Fibroblast of lung (primary cell): ENCODE data around the gene IFT52. TPM values are rescaled to one million over a fixed set of nuclear protein-coding genes. Genes with fewer than 3 reads are reported as not detected.
"Not testable (repeated sequence)": the region's sequence is repeated elsewhere in the genome, so short reads cannot be mapped to it uniquely, and the experiment has no call there.

ENCODE experiments used
- DNase-seq, 2 donors: peaks; one replicate each; pipeline versions ENCODE4 v3.0.0 to v3.0.0-alpha.2; 2010; ENCODE audit warnings: low read depth in 2 of 2
- H2AFZ ChIP-seq: 2 replicates; pipeline ENCODE4 v1.5.1; 2012; ENCODE audit warnings: low read length, control low read depth, inconsistent platforms
- H3K27ac ChIP-seq: 2 replicates; pipeline ENCODE4 v1.5.1; 2011; ENCODE audit warnings: low read length, control low read depth; ENCODE audit not compliant: insufficient read depth
- H3K27me3 ChIP-seq: 2 replicates; pipeline ENCODE4 v1.5.1; 2011; ENCODE audit warnings: mild to moderate bottlenecking, low read length; ENCODE audit not compliant: control insufficient read depth, insufficient read depth
- H3K36me3 ChIP-seq: 2 replicates; pipeline ENCODE4 v1.5.1; 2011; ENCODE audit warnings: low read length; ENCODE audit not compliant: control insufficient read depth, insufficient read depth
- H3K4me1 ChIP-seq: 2 replicates; pipeline ENCODE4 v1.5.1; 2011; ENCODE audit warnings: low read length; ENCODE audit not compliant: control insufficient read depth, insufficient read depth; ENCODE audit errors: extremely low read depth
- H3K4me2 ChIP-seq: 2 replicates; pipeline ENCODE4 v1.5.1; 2011; ENCODE audit warnings: low read length, control low read depth; ENCODE audit not compliant: insufficient read depth; ENCODE audit errors: extremely low read depth
- H3K4me3 ChIP-seq, 4 experiments: fragments of 200-600 bp in 1 of 4; sonication (generic) in 1 of 4; replicated peaks in 1 of 4; 2 replicates each; pipeline ENCODE4 v1.5.1; 2011 to 2016; ENCODE audit warnings: low read length in 4 of 4, low read depth in 3 of 4, mild to moderate bottlenecking in 3 of 4, control low read depth in 2 of 4, inconsistent platforms in 1 of 4, mixed read lengths in 1 of 4; ENCODE audit not compliant: insufficient read depth in 1 of 4; ENCODE audit errors: control extremely low read depth in 1 of 4
- H3K79me2 ChIP-seq: 2 replicates; pipeline ENCODE4 v1.5.1; 2012; ENCODE audit warnings: mild to moderate bottlenecking, low read length, inconsistent platforms; ENCODE audit not compliant: control insufficient read depth, insufficient read depth
- H3K9ac ChIP-seq: 2 replicates; pipeline ENCODE4 v1.5.1; 2011; ENCODE audit warnings: mild to moderate bottlenecking, low read length, control low read depth; ENCODE audit not compliant: insufficient read depth
- H3K9me3 ChIP-seq: 2 replicates; pipeline ENCODE4 v1.5.1; 2012; ENCODE audit warnings: low read depth, low read length; ENCODE audit not compliant: control insufficient read depth, insufficient read depth
- H4K20me1 ChIP-seq: 2 replicates; pipeline ENCODE4 v1.5.1; 2011; ENCODE audit warnings: low read length; ENCODE audit not compliant: control insufficient read depth, insufficient read depth; ENCODE audit errors: extremely low read depth
- EZH2 ChIP-seq: IDR thresholded peaks from 2 replicates; pipeline ENCODE4 v1.5.1; 2012; ENCODE audit warnings: low read length, control low read depth, mild to moderate bottlenecking; ENCODE audit errors: missing control alignments
- polyA plus RNA-seq, 2 donors: library from polyadenylated mRNA; depleted of rRNA in 1 of 2; stranded (reverse) in 1 of 2; unstranded in 1 of 2; fragments of >200 nt; gene quantifications; 2 replicates each; pipeline ENCODE4 v1.2.1, GENCODE V29; 2011 to 2012; ENCODE audit warnings: missing spikeins in 1 of 2
- total RNA-seq: library from RNA; depleted of rRNA; stranded (reverse); fragments of >200 nt; gene quantifications from 2 replicates; pipeline ENCODE4 v1.2.1, GENCODE V29; 2014
- TF ChIP-seq, protein P1 (sequence below), 2 donors: IDR thresholded peaks in 1 of 2; conservative IDR thresholded peaks in 1 of 2; 1 replicate in 1 of 2; 2 replicates in 1 of 2; pipeline ENCODE4 v1.5.1; 2011 to 2012; ENCODE audit warnings: low read length in 2 of 2, control low read depth in 1 of 2, inconsistent platforms in 1 of 2, low read depth in 1 of 2, mild to moderate bottlenecking in 1 of 2

IFT52 gene
- total and polyA plus RNA-seq, 2 donors (not counting 1 experiment from before 2014, with no cell fraction given) = 38.8 to 41.9 TPM

- no peak overlapping the region for H3K4me3 ChIP-seq
- H3K36me3 ChIP-seq = no peaks in the 10 kb centered on the region
- H3K27me3 ChIP-seq = no peaks in the 10 kb centered on the region
- H4K20me1 ChIP-seq = no peaks in the 10 kb centered on the region
- no peaks in the 10 kb centered on the region for H3K9me3 ChIP-seq
- no peak overlapping the region for H3K4me2 ChIP-seq
- no peak overlapping the region for H3K9ac ChIP-seq
- DNase-seq = no peak
- H2AFZ ChIP-seq = no peak overlapping the region
- no peak for TF ChIP-seq EZH2
- TF ChIP-seq, protein P1, sequence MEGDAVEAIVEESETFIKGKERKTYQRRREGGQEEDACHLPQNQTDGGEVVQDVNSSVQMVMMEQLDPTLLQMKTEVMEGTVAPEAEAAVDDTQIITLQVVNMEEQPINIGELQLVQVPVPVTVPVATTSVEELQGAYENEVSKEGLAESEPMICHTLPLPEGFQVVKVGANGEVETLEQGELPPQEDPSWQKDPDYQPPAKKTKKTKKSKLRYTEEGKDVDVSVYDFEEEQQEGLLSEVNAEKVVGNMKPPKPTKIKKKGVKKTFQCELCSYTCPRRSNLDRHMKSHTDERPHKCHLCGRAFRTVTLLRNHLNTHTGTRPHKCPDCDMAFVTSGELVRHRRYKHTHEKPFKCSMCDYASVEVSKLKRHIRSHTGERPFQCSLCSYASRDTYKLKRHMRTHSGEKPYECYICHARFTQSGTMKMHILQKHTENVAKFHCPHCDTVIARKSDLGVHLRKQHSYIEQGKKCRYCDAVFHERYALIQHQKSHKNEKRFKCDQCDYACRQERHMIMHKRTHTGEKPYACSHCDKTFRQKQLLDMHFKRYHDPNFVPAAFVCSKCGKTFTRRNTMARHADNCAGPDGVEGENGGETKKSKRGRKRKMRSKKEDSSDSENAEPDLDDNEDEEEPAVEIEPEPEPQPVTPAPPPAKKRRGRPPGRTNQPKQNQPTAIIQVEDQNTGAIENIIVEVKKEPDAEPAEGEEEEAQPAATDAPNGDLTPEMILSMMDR (conservative IDR thresholded peaks at IDR 0.05 in 1 of 2, IDR thresholded peaks at IDR 0.05 in 1 of 2; ENCODE audit: low read depth in 1 of 2, low read length in 2 of 2) = no peak
- no peak overlapping the region for H3K27ac ChIP-seq
- H3K4me1 ChIP-seq = no peaks in the 10 kb centered on the region
- no peaks in the 10 kb centered on the region for H3K79me2 ChIP-seq
These were observed 15.0 kb downstream of the IFT52 start for GRCh38 chr20:43605715-43606114.

DNA sequence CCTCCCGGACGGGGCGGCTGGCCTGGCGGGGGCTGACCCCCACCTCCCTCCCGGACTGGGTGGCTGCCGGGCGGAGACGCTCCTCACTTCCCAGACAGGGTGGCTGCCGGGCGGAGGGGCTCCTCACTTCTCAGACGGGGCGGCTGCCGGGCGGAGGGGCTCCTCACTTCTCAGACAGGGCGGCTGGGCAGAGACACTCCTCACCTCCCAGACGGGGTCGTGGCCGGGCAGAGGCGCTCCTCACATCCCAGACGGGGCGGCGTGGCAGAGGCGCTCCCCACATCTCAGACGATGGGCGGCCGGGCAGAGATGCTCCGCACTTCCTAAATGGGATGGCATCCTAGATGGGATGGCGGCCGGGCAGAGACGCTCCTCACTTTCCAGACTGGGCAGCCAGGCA is 16.5 kb downstream of the IFT52 start:
- not testable (repeated sequence) for H3K79me2 ChIP-seq, H3K36me3 ChIP-seq, H3K4me3 ChIP-seq, H3K4me2 ChIP-seq, H3K27me3 ChIP-seq, H4K20me1 ChIP-seq, DNase-seq, H3K27ac ChIP-seq, H3K4me1 ChIP-seq, H3K9me3 ChIP-seq, H2AFZ ChIP-seq, H3K9ac ChIP-seq

GRCh38 chr20:43631598-43631997 is 40.9 kb downstream of the IFT52 start:
- H2AFZ ChIP-seq = no peak overlapping the region
- H3K27me3 ChIP-seq = no peaks in the 10 kb centered on the region
- H4K20me1 ChIP-seq = no peaks in the 10 kb centered on the region
- no peak overlapping the region for H3K4me2 ChIP-seq
- no peaks in the 10 kb centered on the region for H3K36me3 ChIP-seq
- H3K9ac ChIP-seq = no peak overlapping the region
- no peaks in the 10 kb centered on the region for H3K9me3 ChIP-seq
- H3K4me1 ChIP-seq = no peaks in the 10 kb centered on the region
- no peak overlapping the region for H3K27ac ChIP-seq
- TF ChIP-seq, protein P1 (conservative IDR thresholded peaks at IDR 0.05 in 1 of 2, IDR thresholded peaks at IDR 0.05 in 1 of 2; ENCODE audit: low read depth in 1 of 2, low read length in 2 of 2) = no peak
- TF ChIP-seq EZH2 = no peak
- DNase-seq = no peak
- no peak overlapping the region for H3K4me3 ChIP-seq
- no peaks in the 10 kb centered on the region for H3K79me2 ChIP-seq
